HepG2 (cell line): ENCODE data around the gene CST11. TPM values are rescaled to one million over a fixed set of nuclear protein-coding genes. Genes with fewer than 3 reads are reported as not detected.

ENCODE experiments used
- CEBPB ChIP-seq: IDR thresholded peaks from 2 replicates; pipeline ENCODE4 v1.6.1; 2011; ENCODE audit warnings: low read depth, low read length, improper control_type of control experiment, borderline replicate concordance
- DBP ChIP-seq: sonication (generic); formaldehyde crosslinking; IDR thresholded peaks from 2 replicates; pipeline ENCODE4 v1.4.0; 2020; ENCODE audit warnings: missing genetic modification reagents; ENCODE audit errors: not compliant biosample characterization
- FOXK2 ChIP-seq: fragments of 450-650 bp; IDR thresholded peaks from 2 replicates; pipeline ENCODE4 v1.6.1; 2016
- JUN ChIP-seq: sonication (generic); formaldehyde crosslinking; IDR thresholded peaks from 2 replicates; pipeline ENCODE4 v1.4.0; 2020; ENCODE audit warnings: mild to moderate bottlenecking, missing genetic modification reagents
- KMT2B ChIP-seq: IDR thresholded peaks from 2 replicates; pipeline ENCODE4 v1.6.1; 2016; ENCODE audit warnings: missing genetic modification reagents, missing compliant biosample characterization
- MED1 ChIP-seq: sonication (generic); formaldehyde crosslinking; IDR thresholded peaks from 2 replicates; pipeline ENCODE4 v1.4.0; 2020; ENCODE audit warnings: missing genetic modification reagents
- NBN ChIP-seq: fragments of 450-650 bp; conservative IDR thresholded peaks from 2 replicates; pipeline ENCODE4 v1.6.1; 2017
- POLR2G ChIP-seq: fragments of 200-400 bp; formaldehyde crosslinking; IDR thresholded peaks from 2 replicates; pipeline ENCODE4 v1.6.1; 2018; ENCODE audit warnings: mild to moderate bottlenecking, low read depth, low read length, moderate library complexity
- SOX6 ChIP-seq, 2 experiments: fragments of 450-650 bp in 1 of 2; sonication (generic) in 1 of 2; formaldehyde crosslinking in 1 of 2; IDR thresholded peaks; 2 replicates each; pipeline versions ENCODE4 v1.4.0 to v1.6.1; 2017 to 2020; ENCODE audit warnings: antibody characterized with exemption in 1 of 2, mild to moderate bottlenecking in 1 of 2, missing genetic modification reagents in 1 of 2
- SP5 ChIP-seq: IDR thresholded peaks from 2 replicates; pipeline ENCODE4 v1.6.1; 2016; ENCODE audit warnings: low read depth, borderline replicate concordance
- SRF ChIP-seq: IDR thresholded peaks from 2 replicates; pipeline ENCODE4 v1.6.1; 2011; ENCODE audit warnings: mild to moderate bottlenecking, low read depth, low read length, moderate library complexity
- ZC3H4 ChIP-seq: sonication (generic); formaldehyde crosslinking; IDR thresholded peaks from 2 replicates; pipeline ENCODE4 v1.4.0; 2020; ENCODE audit warnings: missing genetic modification reagents, borderline replicate concordance
- ZKSCAN1 ChIP-seq: fragments of 150-350 bp; IDR thresholded peaks from 2 replicates; pipeline ENCODE4 v1.6.1; 2014; ENCODE audit warnings: low read length
- ZNF207 ChIP-seq: fragments of 450-650 bp; IDR thresholded peaks from 2 replicates; pipeline ENCODE4 v1.6.1; 2016; ENCODE audit warnings: antibody characterized with exemption, borderline replicate concordance
- ZNF251 ChIP-seq: sonication (generic); formaldehyde crosslinking; IDR thresholded peaks from 2 replicates; pipeline ENCODE4 v1.9.0; 2021; ENCODE audit warnings: mild to moderate bottlenecking, missing genetic modification reagents
- ZNF282 ChIP-seq: fragments of 450-650 bp; IDR thresholded peaks from 2 replicates; pipeline ENCODE4 v1.6.1; 2018; ENCODE audit not compliant: partially characterized antibody
- ZNF362 ChIP-seq: sonication (generic); formaldehyde crosslinking; IDR thresholded peaks from 2 replicates; pipeline ENCODE4 v1.4.0; 2020; ENCODE audit warnings: missing genetic modification reagents, mild to moderate bottlenecking, borderline replicate concordance
- ZNF672 ChIP-seq: sonication (generic); formaldehyde crosslinking; IDR thresholded peaks from 2 replicates; pipeline ENCODE4 v1.8.1; 2022; ENCODE audit warnings: missing genetic modification reagents
- ZNF883 ChIP-seq: sonication (generic); formaldehyde crosslinking; IDR thresholded peaks from 2 replicates; pipeline ENCODE4 v1.5.1; 2020; ENCODE audit warnings: mild to moderate bottlenecking, missing genetic modification reagents; ENCODE audit errors: not compliant biosample characterization
- polyA plus RNA-seq, 8 experiments: library from polyadenylated mRNA; depleted of rRNA in 3 of 8; stranded (reverse) in 7 of 8; unstranded in 1 of 8; fragments of >200 nt; fragmentation: Illumina TruSeq in 4 of 8; extraction: Trizol in 4 of 8; gene quantifications; 2 replicates each; pipeline versions ENCODE4 v1.2.1 to v1.2.3, GENCODE V29; 2011 to 2016; ENCODE audit warnings: low read depth in 4 of 8, missing spikeins in 1 of 8, mixed read lengths in 1 of 8; ENCODE audit not compliant: insufficient read depth in 1 of 8
- total RNA-seq, 5 experiments: library from RNA; depleted of rRNA; stranded (reverse); fragments of >200 nt; fragmentation: Illumina TruSeq; extraction: Trizol; gene quantifications; 2 replicates each; pipeline ENCODE4 v1.2.3, GENCODE V29; 2016; ENCODE audit warnings: low read depth in 1 of 5
- TF ChIP-seq, protein P1 (sequence below): sonication (generic); formaldehyde crosslinking; IDR thresholded peaks from 2 replicates; pipeline ENCODE4 v1.9.0; 2021; ENCODE audit warnings: missing genetic modification reagents, mild to moderate bottlenecking, borderline replicate concordance
- TF ChIP-seq, protein P2 (sequence below): fragments of 450-650 bp; IDR thresholded peaks from 2 replicates; pipeline ENCODE4 v1.6.1; 2017
- TF ChIP-seq, protein P3 (sequence below): IDR thresholded peaks from 2 replicates; pipeline ENCODE4 v1.6.1; 2018; ENCODE audit warnings: missing genetic modification reagents
- TF ChIP-seq, protein P4 (sequence below): sonication (generic); formaldehyde crosslinking; IDR thresholded peaks from 2 replicates; pipeline ENCODE4 v1.5.1; 2020; ENCODE audit warnings: missing genetic modification reagents, mild to moderate bottlenecking, borderline replicate concordance

CST11 gene
- total and polyA plus RNA-seq, 2 of the 13 experiments (the other 11 are each of a cell fraction or from before 2014, with no cell fraction given): not detected

- TF ChIP-seq, protein P1, sequence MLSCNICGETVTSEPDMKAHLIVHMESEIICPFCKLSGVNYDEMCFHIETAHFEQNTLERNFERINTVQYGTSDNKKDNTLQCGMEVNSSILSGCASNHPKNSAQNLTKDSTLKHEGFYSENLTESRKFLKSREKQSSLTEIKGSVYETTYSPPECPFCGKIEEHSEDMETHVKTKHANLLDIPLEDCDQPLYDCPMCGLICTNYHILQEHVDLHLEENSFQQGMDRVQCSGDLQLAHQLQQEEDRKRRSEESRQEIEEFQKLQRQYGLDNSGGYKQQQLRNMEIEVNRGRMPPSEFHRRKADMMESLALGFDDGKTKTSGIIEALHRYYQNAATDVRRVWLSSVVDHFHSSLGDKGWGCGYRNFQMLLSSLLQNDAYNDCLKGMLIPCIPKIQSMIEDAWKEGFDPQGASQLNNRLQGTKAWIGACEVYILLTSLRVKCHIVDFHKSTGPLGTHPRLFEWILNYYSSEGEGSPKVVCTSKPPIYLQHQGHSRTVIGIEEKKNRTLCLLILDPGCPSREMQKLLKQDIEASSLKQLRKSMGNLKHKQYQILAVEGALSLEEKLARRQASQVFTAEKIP (CRISPR knock-in tag): no peak
- TF ChIP-seq FOXK2 (peak; percentile 32; the same call in 1 of the 2 replicates), ZC3H4 (CRISPR knock-in tag) (no peak), ZNF883 (CRISPR knock-in tag) (no peak), SRF (no peak), SOX6 (IDR thresholded peaks at IDR 0.05) (peak; percentile 77), SOX6 (CRISPR knock-in tag; IDR thresholded peaks at IDR 0.05) (no peak), NBN (0 out of 2 replicates have a peak, but pooled peaks have one; percentile 38), ZNF282 (peak; percentile 47), ZNF251 (CRISPR knock-in tag) (no peak), MED1 (no peak), POLR2G (no peak), SP5 (CRISPR knock-in tag) (no peak), ZKSCAN1 (no peak), ZNF362 (CRISPR knock-in tag) (no peak), KMT2B (CRISPR knock-in tag) (no peak), ZNF207 (0 out of 2 replicates have a peak, but pooled peaks have one; percentile 10), JUN (no peak), DBP (CRISPR knock-in tag) (no peak), ZNF672 (CRISPR knock-in tag) (no peak), CEBPB (no peak)
- TF ChIP-seq, protein P2, sequence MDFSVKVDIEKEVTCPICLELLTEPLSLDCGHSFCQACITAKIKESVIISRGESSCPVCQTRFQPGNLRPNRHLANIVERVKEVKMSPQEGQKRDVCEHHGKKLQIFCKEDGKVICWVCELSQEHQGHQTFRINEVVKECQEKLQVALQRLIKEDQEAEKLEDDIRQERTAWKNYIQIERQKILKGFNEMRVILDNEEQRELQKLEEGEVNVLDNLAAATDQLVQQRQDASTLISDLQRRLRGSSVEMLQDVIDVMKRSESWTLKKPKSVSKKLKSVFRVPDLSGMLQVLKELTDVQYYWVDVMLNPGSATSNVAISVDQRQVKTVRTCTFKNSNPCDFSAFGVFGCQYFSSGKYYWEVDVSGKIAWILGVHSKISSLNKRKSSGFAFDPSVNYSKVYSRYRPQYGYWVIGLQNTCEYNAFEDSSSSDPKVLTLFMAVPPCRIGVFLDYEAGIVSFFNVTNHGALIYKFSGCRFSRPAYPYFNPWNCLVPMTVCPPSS: peak; percentile 40; the same call in 1 of the 2 replicates
- TF ChIP-seq, protein P3, sequence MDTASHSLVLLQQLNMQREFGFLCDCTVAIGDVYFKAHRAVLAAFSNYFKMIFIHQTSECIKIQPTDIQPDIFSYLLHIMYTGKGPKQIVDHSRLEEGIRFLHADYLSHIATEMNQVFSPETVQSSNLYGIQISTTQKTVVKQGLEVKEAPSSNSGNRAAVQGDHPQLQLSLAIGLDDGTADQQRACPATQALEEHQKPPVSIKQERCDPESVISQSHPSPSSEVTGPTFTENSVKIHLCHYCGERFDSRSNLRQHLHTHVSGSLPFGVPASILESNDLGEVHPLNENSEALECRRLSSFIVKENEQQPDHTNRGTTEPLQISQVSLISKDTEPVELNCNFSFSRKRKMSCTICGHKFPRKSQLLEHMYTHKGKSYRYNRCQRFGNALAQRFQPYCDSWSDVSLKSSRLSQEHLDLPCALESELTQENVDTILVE (CRISPR knock-in tag): no peak
- TF ChIP-seq, protein P4, sequence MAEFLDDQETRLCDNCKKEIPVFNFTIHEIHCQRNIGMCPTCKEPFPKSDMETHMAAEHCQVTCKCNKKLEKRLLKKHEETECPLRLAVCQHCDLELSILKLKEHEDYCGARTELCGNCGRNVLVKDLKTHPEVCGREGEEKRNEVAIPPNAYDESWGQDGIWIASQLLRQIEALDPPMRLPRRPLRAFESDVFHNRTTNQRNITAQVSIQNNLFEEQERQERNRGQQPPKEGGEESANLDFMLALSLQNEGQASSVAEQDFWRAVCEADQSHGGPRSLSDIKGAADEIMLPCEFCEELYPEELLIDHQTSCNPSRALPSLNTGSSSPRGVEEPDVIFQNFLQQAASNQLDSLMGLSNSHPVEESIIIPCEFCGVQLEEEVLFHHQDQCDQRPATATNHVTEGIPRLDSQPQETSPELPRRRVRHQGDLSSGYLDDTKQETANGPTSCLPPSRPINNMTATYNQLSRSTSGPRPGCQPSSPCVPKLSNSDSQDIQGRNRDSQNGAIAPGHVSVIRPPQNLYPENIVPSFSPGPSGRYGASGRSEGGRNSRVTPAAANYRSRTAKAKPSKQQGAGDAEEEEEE (CRISPR knock-in tag): no peak
These were observed 23.5 kb upstream of the CST11 start (continued) for GRCh38 chr20:23476015-23476754.
